HCT116 (cell line): Measurements from ENCODE around the gene SEMA4D.

Experiments used
- CEBPB ChIP-seq: IDR thresholded peaks from 2 replicates; pipeline ENCODE4 v1.6.1; 2012; ENCODE audit warnings: low read depth
- EZH2 ChIP-seq: fragments of 200-600 bp; sonication (generic); IDR thresholded peaks from 2 replicates; pipeline ENCODE4 v1.6.1; 2017; ENCODE audit warnings: antibody characterized with exemption, mixed run types
- FOSL1 ChIP-seq: IDR thresholded peaks from 2 replicates; pipeline ENCODE4 v1.6.1; 2012; ENCODE audit warnings: low read depth
- JUND ChIP-seq: IDR thresholded peaks from 2 replicates; pipeline ENCODE4 v1.6.1; 2012
- POLR2A ChIP-seq: IDR thresholded peaks from 2 replicates; pipeline ENCODE4 v1.7.0; 2011; ENCODE audit warnings: borderline replicate concordance; ENCODE audit not compliant: insufficient read depth, insufficient read length; ENCODE audit errors: extremely low read depth
- POLR2AphosphoS5 ChIP-seq: IDR thresholded peaks from 2 replicates; pipeline ENCODE4 v1.6.1; 2011; ENCODE audit warnings: mild to moderate bottlenecking, low read depth, low read length, moderate library complexity
- RAD21 ChIP-seq: IDR thresholded peaks from 2 replicates; pipeline ENCODE4 v1.6.1; 2012; ENCODE audit warnings: low read depth, mild to moderate bottlenecking
- SIN3A ChIP-seq: IDR thresholded peaks from 2 replicates; pipeline ENCODE4 v1.6.1; 2012; ENCODE audit warnings: low read depth
- SP1 ChIP-seq: IDR thresholded peaks from 2 replicates; pipeline ENCODE4 v1.6.1; 2012; ENCODE audit warnings: low read depth
- YY1 ChIP-seq: IDR thresholded peaks from 2 replicates; pipeline ENCODE4 v1.6.1; 2011; ENCODE audit warnings: low read length, low read depth, moderate library complexity, mild to moderate bottlenecking; ENCODE audit not compliant: insufficient replicate concordance; ENCODE audit errors: extremely low read depth
- TF ChIP-seq, protein P1 (sequence below): IDR thresholded peaks from 2 replicates; pipeline ENCODE4 v1.6.1; 2012
- TF ChIP-seq, protein P2 (sequence below), 3 experiments: fragments of 200-600 bp in 1 of 3; sonication (generic) in 1 of 3; IDR thresholded peaks in 2 of 3; conservative IDR thresholded peaks in 1 of 3; 2 replicates each; pipeline ENCODE4 v1.5.1; 2012 to 2017; ENCODE audit warnings: low read depth in 2 of 3, low read length in 2 of 3, antibody characterized with exemption in 1 of 3, borderline replicate concordance in 1 of 3, control low read depth in 1 of 3, mild to moderate bottlenecking in 1 of 3, mixed read lengths in 1 of 3, mixed run types in 1 of 3, moderate library complexity in 1 of 3; ENCODE audit not compliant: insufficient read depth in 1 of 3
- TF ChIP-seq, protein P3 (sequence below): IDR thresholded peaks from 2 replicates; pipeline ENCODE4 v1.6.1; 2012; ENCODE audit warnings: low read depth
- TF ChIP-seq, protein P4 (sequence below): IDR thresholded peaks from 2 replicates; pipeline ENCODE4 v1.6.1; 2011; ENCODE audit warnings: mild to moderate bottlenecking, low read length, moderate library complexity; ENCODE audit not compliant: insufficient replicate concordance; ENCODE audit errors: extremely low read depth

DNA sequence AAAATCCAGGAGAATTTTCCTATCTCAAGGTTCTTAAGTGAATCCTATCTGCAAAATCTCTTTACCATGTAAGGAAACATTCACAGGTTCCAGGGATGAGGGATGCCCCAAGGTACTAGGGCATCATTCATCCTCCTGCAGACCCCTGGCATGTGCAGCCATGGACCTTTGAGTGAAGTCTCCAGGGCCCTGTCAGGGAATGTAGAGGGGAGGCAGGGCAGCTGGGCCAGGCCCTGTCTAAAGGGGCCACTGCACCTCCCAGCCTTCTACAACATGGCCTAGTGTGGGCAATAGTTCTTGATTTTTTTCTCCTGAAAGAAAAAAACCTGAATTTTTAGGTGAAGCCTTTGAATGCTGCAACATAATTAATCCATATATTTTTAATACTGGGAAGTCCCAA, 63.3 kb downstream of the SEMA4D start:
- TF ChIP-seq CEBPB (no peak), POLR2A (no peak), SIN3A (no peak), POLR2AphosphoS5 (no peak), YY1 (no peak), FOSL1 (no peak), EZH2 (no peak), JUND (no peak), RAD21 (no peak), SP1 (no peak)
- TF ChIP-seq, protein P1, sequence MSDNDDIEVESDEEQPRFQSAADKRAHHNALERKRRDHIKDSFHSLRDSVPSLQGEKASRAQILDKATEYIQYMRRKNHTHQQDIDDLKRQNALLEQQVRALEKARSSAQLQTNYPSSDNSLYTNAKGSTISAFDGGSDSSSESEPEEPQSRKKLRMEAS, result no peak
- TF ChIP-seq, protein P2, sequence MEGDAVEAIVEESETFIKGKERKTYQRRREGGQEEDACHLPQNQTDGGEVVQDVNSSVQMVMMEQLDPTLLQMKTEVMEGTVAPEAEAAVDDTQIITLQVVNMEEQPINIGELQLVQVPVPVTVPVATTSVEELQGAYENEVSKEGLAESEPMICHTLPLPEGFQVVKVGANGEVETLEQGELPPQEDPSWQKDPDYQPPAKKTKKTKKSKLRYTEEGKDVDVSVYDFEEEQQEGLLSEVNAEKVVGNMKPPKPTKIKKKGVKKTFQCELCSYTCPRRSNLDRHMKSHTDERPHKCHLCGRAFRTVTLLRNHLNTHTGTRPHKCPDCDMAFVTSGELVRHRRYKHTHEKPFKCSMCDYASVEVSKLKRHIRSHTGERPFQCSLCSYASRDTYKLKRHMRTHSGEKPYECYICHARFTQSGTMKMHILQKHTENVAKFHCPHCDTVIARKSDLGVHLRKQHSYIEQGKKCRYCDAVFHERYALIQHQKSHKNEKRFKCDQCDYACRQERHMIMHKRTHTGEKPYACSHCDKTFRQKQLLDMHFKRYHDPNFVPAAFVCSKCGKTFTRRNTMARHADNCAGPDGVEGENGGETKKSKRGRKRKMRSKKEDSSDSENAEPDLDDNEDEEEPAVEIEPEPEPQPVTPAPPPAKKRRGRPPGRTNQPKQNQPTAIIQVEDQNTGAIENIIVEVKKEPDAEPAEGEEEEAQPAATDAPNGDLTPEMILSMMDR (IDR thresholded peaks at IDR 0.05 in 2 of 3, conservative IDR thresholded peaks at IDR 0.05 in 1 of 3; ENCODE audit: borderline replicate concordance in 1 of 3, insufficient read depth in 1 of 3, low read depth in 2 of 3, low read length in 2 of 3), result no peak
- TF ChIP-seq, protein P3, sequence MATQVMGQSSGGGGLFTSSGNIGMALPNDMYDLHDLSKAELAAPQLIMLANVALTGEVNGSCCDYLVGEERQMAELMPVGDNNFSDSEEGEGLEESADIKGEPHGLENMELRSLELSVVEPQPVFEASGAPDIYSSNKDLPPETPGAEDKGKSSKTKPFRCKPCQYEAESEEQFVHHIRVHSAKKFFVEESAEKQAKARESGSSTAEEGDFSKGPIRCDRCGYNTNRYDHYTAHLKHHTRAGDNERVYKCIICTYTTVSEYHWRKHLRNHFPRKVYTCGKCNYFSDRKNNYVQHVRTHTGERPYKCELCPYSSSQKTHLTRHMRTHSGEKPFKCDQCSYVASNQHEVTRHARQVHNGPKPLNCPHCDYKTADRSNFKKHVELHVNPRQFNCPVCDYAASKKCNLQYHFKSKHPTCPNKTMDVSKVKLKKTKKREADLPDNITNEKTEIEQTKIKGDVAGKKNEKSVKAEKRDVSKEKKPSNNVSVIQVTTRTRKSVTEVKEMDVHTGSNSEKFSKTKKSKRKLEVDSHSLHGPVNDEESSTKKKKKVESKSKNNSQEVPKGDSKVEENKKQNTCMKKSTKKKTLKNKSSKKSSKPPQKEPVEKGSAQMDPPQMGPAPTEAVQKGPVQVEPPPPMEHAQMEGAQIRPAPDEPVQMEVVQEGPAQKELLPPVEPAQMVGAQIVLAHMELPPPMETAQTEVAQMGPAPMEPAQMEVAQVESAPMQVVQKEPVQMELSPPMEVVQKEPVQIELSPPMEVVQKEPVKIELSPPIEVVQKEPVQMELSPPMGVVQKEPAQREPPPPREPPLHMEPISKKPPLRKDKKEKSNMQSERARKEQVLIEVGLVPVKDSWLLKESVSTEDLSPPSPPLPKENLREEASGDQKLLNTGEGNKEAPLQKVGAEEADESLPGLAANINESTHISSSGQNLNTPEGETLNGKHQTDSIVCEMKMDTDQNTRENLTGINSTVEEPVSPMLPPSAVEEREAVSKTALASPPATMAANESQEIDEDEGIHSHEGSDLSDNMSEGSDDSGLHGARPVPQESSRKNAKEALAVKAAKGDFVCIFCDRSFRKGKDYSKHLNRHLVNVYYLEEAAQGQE, result no peak
- TF ChIP-seq, protein P4, sequence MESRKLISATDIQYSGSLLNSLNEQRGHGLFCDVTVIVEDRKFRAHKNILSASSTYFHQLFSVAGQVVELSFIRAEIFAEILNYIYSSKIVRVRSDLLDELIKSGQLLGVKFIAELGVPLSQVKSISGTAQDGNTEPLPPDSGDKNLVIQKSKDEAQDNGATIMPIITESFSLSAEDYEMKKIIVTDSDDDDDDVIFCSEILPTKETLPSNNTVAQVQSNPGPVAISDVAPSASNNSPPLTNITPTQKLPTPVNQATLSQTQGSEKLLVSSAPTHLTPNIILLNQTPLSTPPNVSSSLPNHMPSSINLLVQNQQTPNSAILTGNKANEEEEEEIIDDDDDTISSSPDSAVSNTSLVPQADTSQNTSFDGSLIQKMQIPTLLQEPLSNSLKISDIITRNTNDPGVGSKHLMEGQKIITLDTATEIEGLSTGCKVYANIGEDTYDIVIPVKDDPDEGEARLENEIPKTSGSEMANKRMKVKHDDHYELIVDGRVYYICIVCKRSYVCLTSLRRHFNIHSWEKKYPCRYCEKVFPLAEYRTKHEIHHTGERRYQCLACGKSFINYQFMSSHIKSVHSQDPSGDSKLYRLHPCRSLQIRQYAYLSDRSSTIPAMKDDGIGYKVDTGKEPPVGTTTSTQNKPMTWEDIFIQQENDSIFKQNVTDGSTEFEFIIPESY, result no peak
